Kidney epithelial cell (primary cell): ENCODE results near the gene PPIP5K1. TPM values are rescaled to one million over a fixed set of nuclear protein-coding genes. Genes with fewer than 3 reads are reported as not detected.

Experiments used
- DNase-seq: peaks from one replicate; pipeline ENCODE4 v3.0.0-alpha.2; 2010; ENCODE audit warnings: low read depth
- H3K27me3 ChIP-seq: 2 replicates; pipeline ENCODE4 v1.6.0; 2011; ENCODE audit warnings: low read length; ENCODE audit not compliant: control insufficient read depth, insufficient read depth
- H3K36me3 ChIP-seq: 2 replicates; pipeline ENCODE4 v1.5.1; 2011; ENCODE audit warnings: low read length; ENCODE audit not compliant: control insufficient read depth, insufficient read depth
- H3K4me3 ChIP-seq: 2 replicates; pipeline ENCODE4 v1.5.1; 2011; ENCODE audit warnings: low read depth, mild to moderate bottlenecking, control low read depth, low read length
- CTCF ChIP-seq: IDR thresholded peaks from 2 replicates; pipeline ENCODE4 v1.5.1; 2011; ENCODE audit warnings: mild to moderate bottlenecking, moderate library complexity, low read length, control low read depth, inconsistent platforms; ENCODE audit not compliant: insufficient read depth, poor library complexity, severe bottlenecking
- total RNA-seq: library from RNA; depleted of rRNA; stranded (reverse); fragments of >200 nt; gene quantifications from 2 replicates; pipeline ENCODE4 v1.2.3, GENCODE V29; 2015

Gene PPIP5K1
- total RNA-seq, 1 donor from 2014 or later, result 20.8 TPM

- peak; percentile 82 for DNase-seq
- TF ChIP-seq CTCF, result no peak
- Histone ChIP-seq H3K27me3 (no peaks in the 10 kb centered on the region), H3K4me3 (peak within 1 kb of the TSS; percentile 74), H3K36me3 (no peaks in the 10 kb centered on the region)
Observed at GRCh38 chr15:43492673-43493601, 97.1 kb downstream of the PPIP5K1 start, which contains the start of gene TP53BP1. Gene TP53BP1, minus strand, starts transcription at chr15:43493156. Its CDS starts 113 bp downstream, at chr15:43493043.

GRCh38 chr15:43492266-43492665 lies 97.7 kb downstream of the PPIP5K1 start:
- no peak for DNase-seq
- peak overlapping the region; percentile 74 for H3K4me3 ChIP-seq
- no peak for TF ChIP-seq CTCF
- no peaks in the 10 kb centered on the region for H3K27me3 ChIP-seq
- no peaks in the 10 kb centered on the region for H3K36me3 ChIP-seq

- no peak for TF ChIP-seq CTCF
- no peak overlapping the region for H3K4me3 ChIP-seq
- H3K36me3 ChIP-seq, result no peaks in the 10 kb centered on the region
- DNase-seq, result no peak
- H3K27me3 ChIP-seq, result no peaks in the 10 kb centered on the region
Observed at GRCh38 chr15:43489191-43489590, 100.8 kb downstream of the PPIP5K1 start.

- TF ChIP-seq CTCF, result no peak
- H3K36me3 ChIP-seq, result no peaks in the 10 kb centered on the region
- no peak for DNase-seq
- no peak overlapping the region for H3K4me3 ChIP-seq
- H3K27me3 ChIP-seq, result no peaks in the 10 kb centered on the region
Observed at GRCh38 chr15:43488790-43489189, 101.2 kb downstream of the PPIP5K1 start.

- Histone ChIP-seq H3K36me3 (no peaks in the 10 kb centered on the region), H3K4me3 (no peak overlapping the region), H3K27me3 (no peaks in the 10 kb centered on the region)
- TF ChIP-seq CTCF, result no peak
- DNase-seq, result no peak
Observed at GRCh38 chr15:43487271-43487895, 102.6 kb downstream of the PPIP5K1 start.
